ENCODE results near the gene TRIP13.
"Not testable (repeated sequence)": the region's sequence is repeated elsewhere in the genome, so short reads cannot be mapped to it uniquely, and the experiment has no call there.

DNA sequence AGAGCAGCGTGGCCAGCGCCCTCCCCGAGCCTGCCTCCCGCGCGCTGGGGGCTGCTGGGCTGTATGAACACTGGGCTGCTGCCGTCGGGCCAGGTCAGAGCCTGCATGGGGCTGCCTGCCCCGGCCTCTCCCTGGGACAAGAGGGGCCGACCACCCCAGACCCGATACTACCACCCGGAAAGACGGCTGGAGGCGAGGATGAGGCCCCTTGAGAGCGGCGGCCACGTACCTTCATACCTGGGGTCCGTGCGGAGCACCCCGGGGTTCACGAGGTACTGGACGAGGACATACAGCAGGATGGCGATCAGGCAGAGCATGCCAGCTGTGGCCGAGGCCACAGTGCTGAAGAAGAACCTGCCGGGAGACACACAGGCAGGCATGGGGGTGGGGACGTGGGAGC, 49.3 kb upstream of the TRIP13 start:
- TF ChIP-seq, protein P1, sequence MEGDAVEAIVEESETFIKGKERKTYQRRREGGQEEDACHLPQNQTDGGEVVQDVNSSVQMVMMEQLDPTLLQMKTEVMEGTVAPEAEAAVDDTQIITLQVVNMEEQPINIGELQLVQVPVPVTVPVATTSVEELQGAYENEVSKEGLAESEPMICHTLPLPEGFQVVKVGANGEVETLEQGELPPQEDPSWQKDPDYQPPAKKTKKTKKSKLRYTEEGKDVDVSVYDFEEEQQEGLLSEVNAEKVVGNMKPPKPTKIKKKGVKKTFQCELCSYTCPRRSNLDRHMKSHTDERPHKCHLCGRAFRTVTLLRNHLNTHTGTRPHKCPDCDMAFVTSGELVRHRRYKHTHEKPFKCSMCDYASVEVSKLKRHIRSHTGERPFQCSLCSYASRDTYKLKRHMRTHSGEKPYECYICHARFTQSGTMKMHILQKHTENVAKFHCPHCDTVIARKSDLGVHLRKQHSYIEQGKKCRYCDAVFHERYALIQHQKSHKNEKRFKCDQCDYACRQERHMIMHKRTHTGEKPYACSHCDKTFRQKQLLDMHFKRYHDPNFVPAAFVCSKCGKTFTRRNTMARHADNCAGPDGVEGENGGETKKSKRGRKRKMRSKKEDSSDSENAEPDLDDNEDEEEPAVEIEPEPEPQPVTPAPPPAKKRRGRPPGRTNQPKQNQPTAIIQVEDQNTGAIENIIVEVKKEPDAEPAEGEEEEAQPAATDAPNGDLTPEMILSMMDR (IDR thresholded peaks at IDR 0.05): not testable (repeated sequence)
- not testable (repeated sequence) for TF ChIP-seq POLR2A (IDR thresholded peaks at IDR 0.05)

Data from testis (tissue), 2 donors.